HG02623 (cell line): ENCODE data around the gene TRIM28.
"Not testable (repeated sequence)": the region's sequence is repeated elsewhere in the genome, so short reads cannot be mapped to it uniquely, and the experiment has no call there.

ENCODE experiments used
- ATAC-seq: cut with Tn5 transposase; IDR thresholded peaks from one replicate; pipeline ENCODE4 v1.9.1; 2021; ENCODE audit warnings: moderate library complexity; ENCODE audit not compliant: unreplicated experiment

Gene TRIM28

GRCh38 chr19:58543826-58544590, at the start of gene TRIM28:
Gene TRIM28 (plus strand): TSS chr19:58544064. CDS start chr19:58544758, 694 bp downstream.
- peak; percentile 78 for ATAC-seq

- no peak for ATAC-seq
Measured at GRCh38 chr19:58497634-58498170, 46.2 kb upstream of the TRIM28 start.

GRCh38 chr19:58498316-58499020, 45.4 kb upstream of the TRIM28 start:
- no peak for ATAC-seq

DNA sequence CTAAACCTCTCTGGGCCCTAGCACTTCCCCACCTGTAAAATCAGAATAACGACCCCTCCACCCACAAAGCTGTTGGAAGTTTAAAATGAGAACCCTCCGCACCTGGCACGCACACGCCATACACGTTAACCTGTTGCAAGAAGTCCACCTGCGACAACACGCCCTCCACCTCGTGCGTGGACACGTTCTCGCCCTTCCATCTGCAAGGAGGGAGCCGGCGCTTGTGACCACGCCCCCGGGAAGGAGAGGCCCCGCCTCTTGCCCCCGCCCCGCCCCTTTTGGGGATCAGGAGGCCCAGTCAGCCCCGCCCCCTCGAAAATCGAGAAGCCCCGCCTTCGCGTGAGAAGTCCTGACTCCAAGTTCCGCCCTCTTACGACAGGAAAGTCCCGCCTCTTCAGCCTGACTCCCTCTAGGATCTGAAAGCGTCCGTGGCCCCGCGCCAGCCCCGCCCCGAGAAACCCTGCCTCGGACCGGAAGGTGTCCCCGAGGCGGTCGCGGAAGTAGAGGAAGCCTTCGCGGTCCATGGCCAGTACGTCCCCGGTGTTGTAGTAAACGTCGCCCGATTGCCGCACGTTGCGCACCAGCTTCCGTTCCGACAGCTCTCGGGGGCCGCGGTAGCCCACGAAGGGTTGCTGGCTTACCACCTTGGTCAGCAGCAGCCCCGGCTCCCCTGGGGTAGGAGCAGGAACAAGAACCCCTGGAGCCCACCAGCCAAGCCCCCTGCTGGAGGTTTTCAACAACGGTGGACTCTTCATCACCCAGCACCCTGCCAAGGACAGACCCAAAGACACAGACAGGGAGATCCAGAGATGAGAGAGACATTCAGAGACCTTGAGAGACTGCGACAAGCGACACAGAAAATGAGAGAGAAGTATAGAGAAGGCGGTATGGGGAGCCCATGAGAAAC, 44.6 kb upstream of the TRIM28 start:
- peak; percentile 92 for ATAC-seq

DNA sequence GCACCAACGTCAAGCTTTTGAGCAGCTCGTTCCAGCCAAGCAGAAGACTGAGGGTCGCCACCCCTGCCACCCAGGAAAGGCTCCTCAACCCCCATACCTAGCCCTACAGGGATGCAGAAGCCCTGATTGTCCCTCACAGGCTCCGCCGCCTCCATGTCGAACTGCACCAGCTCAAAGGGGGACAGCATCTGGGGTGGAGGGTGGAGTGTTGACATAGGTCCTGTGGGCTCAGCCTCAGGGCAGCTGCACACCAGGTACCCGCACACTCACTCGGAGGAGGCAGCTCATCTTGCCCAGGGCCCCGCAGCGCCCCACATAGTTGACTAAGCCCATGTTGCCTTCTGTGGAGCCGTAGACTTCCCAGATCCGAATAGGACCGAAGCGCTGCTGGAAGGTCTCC, 43.6 kb upstream of the TRIM28 start:
- no peak for ATAC-seq

DNA sequence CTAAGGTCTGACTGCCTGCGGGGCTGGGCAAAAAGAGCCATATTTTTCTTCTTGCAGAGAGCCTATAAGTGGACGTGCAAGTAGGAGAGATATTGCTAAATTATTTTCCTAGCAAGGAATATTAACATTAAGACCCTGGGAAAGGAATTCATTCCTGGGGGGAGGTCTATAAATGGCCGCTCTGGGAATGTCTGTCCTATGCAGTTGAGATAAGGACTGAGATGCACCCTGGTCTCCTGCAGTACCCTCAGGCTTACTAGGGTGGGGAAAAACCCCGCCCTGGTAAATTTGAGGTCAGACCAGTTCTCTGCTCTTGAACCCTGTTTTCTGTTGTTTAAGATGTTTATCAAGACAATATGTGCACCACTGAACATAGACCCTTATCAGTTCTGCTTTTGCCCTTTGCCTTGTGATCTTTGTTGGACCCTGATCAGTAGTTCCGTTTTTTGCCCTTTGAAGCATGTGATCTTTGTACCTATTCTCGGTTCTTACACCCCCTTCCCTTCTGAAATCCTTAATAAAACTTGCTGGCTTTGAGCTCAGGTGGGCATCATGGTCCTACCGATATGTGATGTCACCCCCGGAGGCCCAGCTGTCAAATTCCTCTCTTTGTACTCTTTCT, 36.2 kb upstream of the TRIM28 start:
- not testable (repeated sequence) for ATAC-seq

- ATAC-seq, result no peak
Measured at GRCh38 chr19:58509731-58510083, 34.2 kb upstream of the TRIM28 start.

DNA sequence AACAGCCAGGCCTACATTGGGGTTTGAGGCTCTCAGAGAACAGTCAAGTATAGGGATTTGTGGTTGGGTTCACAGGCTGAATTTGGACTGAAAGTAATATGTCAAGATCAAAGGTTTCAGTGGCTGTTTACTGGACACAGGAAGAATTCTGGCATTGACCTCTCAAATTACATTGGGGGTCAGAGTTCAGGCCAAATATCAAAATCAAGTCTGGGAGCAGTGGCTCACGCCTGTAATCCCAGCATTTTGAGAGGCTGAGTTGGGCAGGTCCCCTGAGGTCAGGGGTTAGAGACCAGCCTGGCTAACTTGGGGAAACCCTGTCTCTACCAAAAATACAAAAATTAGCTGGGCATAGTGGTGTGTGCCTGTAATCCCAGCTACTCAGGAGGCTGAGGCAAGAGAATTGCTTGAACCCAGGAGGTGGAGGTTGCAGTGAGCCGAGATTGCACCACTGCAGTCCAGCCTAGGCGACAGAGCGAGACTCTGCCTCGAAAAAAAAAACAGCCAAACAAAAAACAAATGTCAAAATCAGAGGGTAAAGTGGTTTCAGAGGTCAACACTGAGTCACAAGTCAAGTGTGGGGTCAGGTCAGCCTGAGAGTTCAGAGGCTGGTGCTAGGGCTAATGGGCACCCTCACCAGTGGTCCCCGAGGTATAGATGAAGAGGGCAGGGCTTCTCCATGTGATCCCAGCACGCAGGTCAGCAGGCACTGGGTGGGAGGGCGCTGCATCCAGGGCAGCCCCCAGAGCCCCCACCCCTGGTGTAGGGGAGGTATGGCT, 33.6 kb upstream of the TRIM28 start:
- no peak for ATAC-seq

DNA sequence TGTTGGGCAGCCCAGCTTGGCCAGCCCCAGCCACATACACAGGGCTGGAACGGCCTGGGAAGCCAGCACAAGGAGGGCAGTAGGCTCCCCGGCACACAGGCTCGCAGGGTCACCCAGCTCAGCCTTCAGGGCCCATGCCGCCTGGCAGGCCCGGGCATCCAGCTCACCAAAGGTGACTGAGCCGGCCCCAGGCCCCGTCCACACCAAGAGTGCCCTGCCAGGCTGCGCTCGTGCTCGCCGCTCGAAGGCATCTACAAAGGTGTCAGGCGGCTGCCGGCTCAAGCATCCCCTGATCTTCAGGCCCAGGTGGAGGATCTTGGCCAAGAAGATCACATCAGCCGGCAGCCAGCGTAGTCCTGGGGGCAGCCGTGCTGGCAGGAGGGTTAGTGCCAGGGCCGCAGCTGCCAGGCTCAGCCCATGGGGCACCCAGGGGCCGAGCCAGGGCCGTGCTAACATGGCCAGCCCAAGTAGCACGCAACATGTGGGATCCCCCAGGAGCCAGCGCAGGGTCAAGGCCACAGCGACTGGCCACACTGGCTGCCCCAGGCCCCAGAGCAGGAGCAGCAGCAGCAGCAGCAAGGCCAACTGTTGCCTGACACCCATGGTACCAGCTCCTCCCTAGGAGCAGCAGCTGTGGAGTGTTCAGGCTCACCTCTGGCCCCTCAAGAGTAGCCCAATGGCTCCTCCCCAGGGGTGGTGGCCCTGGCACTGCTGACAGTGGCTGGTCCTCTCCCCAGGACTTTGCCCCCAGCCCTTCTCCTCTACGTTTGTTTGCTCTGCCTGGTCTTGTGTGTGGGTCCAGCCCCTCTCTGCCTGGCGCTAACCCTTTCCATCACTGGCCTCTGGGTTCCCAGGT, 32.3 kb upstream of the TRIM28 start, which contains the start of gene SLC27A5:
SLC27A5 (minus strand) TSS at position 640 of the 856 bp plus-strand sequence; CDS start at position 603, 37 bp downstream.
- ATAC-seq, result no peak

- ATAC-seq, result no peak
Measured at GRCh38 chr19:58513213-58513693, 30.6 kb upstream of the TRIM28 start.

DNA sequence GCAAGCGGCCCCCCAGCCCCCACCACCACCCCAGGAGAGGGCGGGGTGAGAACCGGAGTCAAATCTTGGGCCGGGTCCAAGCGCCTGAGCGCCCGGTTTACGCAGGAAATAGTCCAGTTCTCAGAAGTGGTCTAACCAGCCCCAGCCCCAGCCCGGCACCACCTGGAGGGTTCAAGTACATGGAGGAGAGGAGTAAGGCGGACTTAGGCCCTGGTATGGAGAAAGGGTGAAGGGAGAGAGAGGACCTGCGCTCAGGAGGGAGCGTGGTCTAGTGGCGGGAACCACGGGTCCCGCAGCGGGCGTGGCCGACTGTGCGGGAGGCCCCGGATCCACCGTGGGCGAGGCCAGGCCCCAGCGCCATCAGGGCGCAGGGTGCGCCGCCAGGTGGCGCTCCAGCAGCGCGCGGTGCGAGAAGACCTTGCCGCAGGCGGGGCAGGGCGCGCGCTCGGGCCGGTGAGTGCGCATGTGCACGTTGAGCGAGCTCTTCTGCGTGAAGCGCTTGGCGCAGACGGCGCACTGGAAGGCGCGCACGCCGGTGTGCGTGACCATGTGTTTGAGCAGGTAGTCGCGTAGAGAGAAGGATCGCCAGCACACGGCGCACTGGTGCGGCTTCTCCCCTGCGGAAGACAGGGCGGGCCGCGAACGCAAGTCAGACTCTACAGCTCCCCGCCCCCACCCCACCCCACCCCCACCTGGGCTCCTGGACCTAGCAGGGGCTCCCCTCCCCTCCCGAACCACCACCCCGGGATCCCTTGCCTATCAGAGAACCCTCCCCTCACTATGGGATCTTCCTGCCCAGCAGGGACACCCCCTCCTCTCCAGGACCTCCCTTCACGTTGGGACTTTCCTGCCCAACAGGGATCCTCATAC, 29.9 kb upstream of the TRIM28 start:
- ATAC-seq, result peak; percentile 64

GRCh38 chr19:58514564-58515022, 29.3 kb upstream of the TRIM28 start:
- no peak for ATAC-seq

- no peak for ATAC-seq
Measured at GRCh38 chr19:58515259-58515658, 28.6 kb upstream of the TRIM28 start.

DNA sequence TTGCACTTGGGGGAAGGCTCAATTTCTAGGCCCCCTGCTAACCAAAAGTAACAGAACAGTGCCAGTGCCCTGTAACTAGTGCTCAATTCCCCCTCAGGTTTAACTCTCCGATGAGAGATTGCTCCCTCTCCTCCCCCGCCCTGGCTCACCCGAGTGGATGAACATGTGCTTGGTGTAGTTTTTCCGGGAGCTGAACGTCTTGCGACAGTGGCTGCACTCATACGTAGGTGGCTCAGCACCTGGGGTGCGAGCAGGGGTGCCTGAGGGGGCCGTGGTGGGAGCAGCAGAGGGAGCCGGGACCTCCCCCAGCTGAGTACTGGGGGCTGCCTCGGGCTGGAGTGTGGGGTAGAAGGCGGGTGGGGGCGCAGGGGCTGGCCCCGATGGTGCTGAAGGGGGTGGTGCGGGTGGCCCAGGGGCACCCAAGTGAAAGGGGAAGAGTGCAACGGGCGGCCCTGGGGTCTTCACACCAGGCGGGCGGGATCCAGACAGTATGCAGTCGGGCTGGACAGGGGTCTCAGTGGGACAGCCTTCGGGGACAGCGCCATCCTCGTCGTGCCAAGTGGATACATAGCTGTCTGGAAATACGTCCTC, 27.5 kb upstream of the TRIM28 start:
- ATAC-seq, result no peak

- no peak for ATAC-seq
Measured at GRCh38 chr19:58516964-58517833, 26.7 kb upstream of the TRIM28 start.
